Amygdala (tissue), 56 donors: ENCODE results near the gene CYB5RL.
"Not testable (repeated sequence)": the region's sequence is repeated elsewhere in the genome, so short reads cannot be mapped to it uniquely, and the experiment has no call there.

ENCODE experiments used
- DNase-seq, 56 donors: peaks; one replicate each; lab custom pipeline; 2025; lab: John Stamatoyannopoulos, UW

Gene CYB5RL

GRCh38 chr1:54199765-54200518, at the start of gene CYB5RL, which contains the start of gene MRPL37:
Gene CYB5RL, minus strand, starts transcription at chr1:54200030. Its CDS starts 4,414 bp downstream, at chr1:54195616.
Gene MRPL37, plus strand, starts transcription at chr1:54200167. Its CDS starts 77 bp downstream, at chr1:54200244.
- peak; percentile 41 to 95 (median 86) for DNase-seq

- no peak for DNase-seq
Observed at GRCh38 chr1:54248966-54249365, 49.1 kb upstream of the CYB5RL start.

- no peak for DNase-seq
Observed at GRCh38 chr1:54247863-54248515, 48.2 kb upstream of the CYB5RL start.

- DNase-seq, result no peak
Observed at GRCh38 chr1:54246116-54246721, 46.4 kb upstream of the CYB5RL start.

GRCh38 chr1:54245501-54245900, 45.7 kb upstream of the CYB5RL start:
- DNase-seq, result peak in 1 of 56 donors; percentile 8

GRCh38 chr1:54244655-54245054, 44.8 kb upstream of the CYB5RL start:
- DNase-seq, result no peak

GRCh38 chr1:54243022-54243421, 43.2 kb upstream of the CYB5RL start:
- no peak for DNase-seq

- no peak for DNase-seq
Observed at GRCh38 chr1:54241364-54241763, 41.5 kb upstream of the CYB5RL start.

- DNase-seq, result no peak
Observed at GRCh38 chr1:54240741-54241335, 41.0 kb upstream of the CYB5RL start.

GRCh38 chr1:54239631-54240031, 39.8 kb upstream of the CYB5RL start:
- peak in 36 of 56 donors; percentile 8 to 73 (median 44) for DNase-seq

- no peak for DNase-seq
Observed at GRCh38 chr1:54239035-54239383, 39.2 kb upstream of the CYB5RL start.

GRCh38 chr1:54238353-54239034, 38.7 kb upstream of the CYB5RL start:
- peak in 1 of 56 donors; percentile 4 for DNase-seq

- no peak for DNase-seq
Observed at GRCh38 chr1:54237586-54237985, 37.8 kb upstream of the CYB5RL start.

- DNase-seq, result no peak
Observed at GRCh38 chr1:54234284-54234683, 34.5 kb upstream of the CYB5RL start.

- DNase-seq, result not testable (repeated sequence)
Observed at GRCh38 chr1:54233196-54233595, 33.4 kb upstream of the CYB5RL start.

- no peak for DNase-seq
Observed at GRCh38 chr1:54230507-54231339, 30.9 kb upstream of the CYB5RL start.

GRCh38 chr1:54229281-54229891, 29.6 kb upstream of the CYB5RL start:
- DNase-seq, result peak in 1 of 56 donors; percentile 4

GRCh38 chr1:54228638-54229079, 28.8 kb upstream of the CYB5RL start:
- peak in 2 of 56 donors; percentile 3 to 14 for DNase-seq

- no peak for DNase-seq
Observed at GRCh38 chr1:54227891-54228310, 28.1 kb upstream of the CYB5RL start.
